Upper lobe of left lung (tissue), 6 donors: ENCODE measurements around the gene MUC5AC. TPM values are rescaled to one million over a fixed set of nuclear protein-coding genes. Genes with fewer than 3 reads are reported as not detected.

Experiments
- ATAC-seq, 2 donors: fragments of 200-7000 bp; cut with Tn5 transposase; one replicate each; pipeline ENCODE4 v1.9.1; 2022; ENCODE audit warnings: mild to moderate bottlenecking in 2 of 2, moderate library complexity in 2 of 2; ENCODE audit not compliant: low FRiP score in 2 of 2
- DNase-seq, 2 donors: peaks; one replicate each; pipeline ENCODE4 v3.0.0-alpha.2; 2019 to 2020
- H3K27ac ChIP-seq, 4 donors: fragments of 200-600 bp; sonication (generic); one replicate each; pipeline ENCODE4 v1.5.1; 2016 to 2019
- H3K27me3 ChIP-seq, 4 donors: fragments of 200-600 bp; sonication (generic); one replicate each; pipeline ENCODE4 v1.5.1; 2017 to 2019
- H3K36me3 ChIP-seq, 4 donors: fragments of 200-600 bp; sonication (generic); one replicate each; pipeline ENCODE4 v1.5.1; 2016 to 2019
- H3K4me1 ChIP-seq, 4 donors: fragments of 200-600 bp; sonication (generic); one replicate each; pipeline ENCODE4 v1.5.1; 2018 to 2019
- H3K4me3 ChIP-seq, 4 donors: fragments of 200-600 bp; sonication (generic); one replicate each; pipeline ENCODE4 v1.5.1; 2017 to 2019; ENCODE audit warnings: mild to moderate bottlenecking in 2 of 4, moderate library complexity in 1 of 4
- H3K9me3 ChIP-seq, 4 donors: fragments of 200-600 bp; sonication (generic); one replicate each; pipeline ENCODE4 v1.5.1; 2018 to 2019
- EP300 ChIP-seq, 4 donors: sonication (generic); formaldehyde crosslinking; IDR thresholded peaks; one replicate each; pipeline ENCODE4 v1.5.1; 2017; ENCODE audit warnings: antibody characterized with exemption in 4 of 4, control low read depth in 2 of 4
- POLR2A ChIP-seq, 4 donors: fragments of 450-650 bp; IDR thresholded peaks; one replicate each; pipeline ENCODE4 v1.5.1; 2016 to 2017; ENCODE audit warnings: antibody characterized with exemption in 4 of 4, mild to moderate bottlenecking in 2 of 4
- POLR2AphosphoS5 ChIP-seq, 2 donors: sonication (generic); formaldehyde crosslinking; IDR thresholded peaks; one replicate each; pipeline ENCODE4 v1.5.1; 2017; ENCODE audit warnings: antibody characterized with exemption in 2 of 2
- WGBS, 2 donors: methylation state at CpG; one replicate each; pipeline ENCODE4 v1.1.5; 2017 to 2018; 5-methylcytosine and 5-hydroxymethylcytosine counted together
- total RNA-seq, 6 donors: library from RNA; depleted of rRNA in 4 of 6; stranded (reverse); fragments of >200 nt in 4 of 6; gene quantifications; one replicate each; pipeline versions ENCODE4 v1.1.0 to v1.2.1, GENCODE V29; 2016 to 2021
- TF ChIP-seq, protein P1 (sequence below), 6 experiments: fragments of 450-650 bp in 4 of 6; fragments of 200-600 bp in 2 of 6; sonication (generic) in 2 of 6; IDR thresholded peaks; one replicate each; pipeline ENCODE4 v1.5.1; 2016 to 2019; ENCODE audit warnings: antibody characterized with exemption in 6 of 6
- donor health status: DM: no; HTN: no; CAD: no; lungs with moderate emphysema.
- donor health status: DM: no; HTN: yes; CAD: no; lungs with severe emphysema.

The MUC5AC gene
- total RNA-seq, 6 donors from 2014 or later = under 0.01 to 7.3 (median 0.78) TPM; not detected in 1

- ATAC-seq (no peak), DNase-seq (peak in 1 of 2 donors; percentile 80)
- Histone ChIP-seq H3K4me1 (peaks cover 5 to 13% (median 7%) of the 10 kb centered on the region in 4 donors), H3K9me3 (no peaks in the 10 kb centered on the region), H3K27ac (peak within 1 kb of the TSS in 1 of 4 donors; percentile 4), H3K36me3 (no peaks in the 10 kb centered on the region), H3K4me3 (peak within 1 kb of the TSS in 1 of 4 donors; percentile 15), H3K27me3 (peaks cover 0 to 18% (median 0%) of the 10 kb centered on the region in 4 donors)
- 53% methylated on average over 28 of the region's 36 CpGs; no CpG with 5 or more reads in 1 of the 2 donors for WGBS, 2 donors
- TF ChIP-seq, protein P1, sequence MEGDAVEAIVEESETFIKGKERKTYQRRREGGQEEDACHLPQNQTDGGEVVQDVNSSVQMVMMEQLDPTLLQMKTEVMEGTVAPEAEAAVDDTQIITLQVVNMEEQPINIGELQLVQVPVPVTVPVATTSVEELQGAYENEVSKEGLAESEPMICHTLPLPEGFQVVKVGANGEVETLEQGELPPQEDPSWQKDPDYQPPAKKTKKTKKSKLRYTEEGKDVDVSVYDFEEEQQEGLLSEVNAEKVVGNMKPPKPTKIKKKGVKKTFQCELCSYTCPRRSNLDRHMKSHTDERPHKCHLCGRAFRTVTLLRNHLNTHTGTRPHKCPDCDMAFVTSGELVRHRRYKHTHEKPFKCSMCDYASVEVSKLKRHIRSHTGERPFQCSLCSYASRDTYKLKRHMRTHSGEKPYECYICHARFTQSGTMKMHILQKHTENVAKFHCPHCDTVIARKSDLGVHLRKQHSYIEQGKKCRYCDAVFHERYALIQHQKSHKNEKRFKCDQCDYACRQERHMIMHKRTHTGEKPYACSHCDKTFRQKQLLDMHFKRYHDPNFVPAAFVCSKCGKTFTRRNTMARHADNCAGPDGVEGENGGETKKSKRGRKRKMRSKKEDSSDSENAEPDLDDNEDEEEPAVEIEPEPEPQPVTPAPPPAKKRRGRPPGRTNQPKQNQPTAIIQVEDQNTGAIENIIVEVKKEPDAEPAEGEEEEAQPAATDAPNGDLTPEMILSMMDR (IDR thresholded peaks at IDR 0.05) = no peak
- no peak for TF ChIP-seq POLR2A (IDR thresholded peaks at IDR 0.05)
- TF ChIP-seq POLR2AphosphoS5 (IDR thresholded peaks at IDR 0.05) = no peak
- no peak for TF ChIP-seq EP300 (IDR thresholded peaks at IDR 0.05)
Measured at GRCh38 chr11:1222491-1223345, 65.0 kb downstream of the MUC5AC start, which contains the start of gene MUC5B. Gene MUC5B (plus strand): TSS chr11:1223066. CDS start chr11:1223124, 58 bp downstream.

DNA sequence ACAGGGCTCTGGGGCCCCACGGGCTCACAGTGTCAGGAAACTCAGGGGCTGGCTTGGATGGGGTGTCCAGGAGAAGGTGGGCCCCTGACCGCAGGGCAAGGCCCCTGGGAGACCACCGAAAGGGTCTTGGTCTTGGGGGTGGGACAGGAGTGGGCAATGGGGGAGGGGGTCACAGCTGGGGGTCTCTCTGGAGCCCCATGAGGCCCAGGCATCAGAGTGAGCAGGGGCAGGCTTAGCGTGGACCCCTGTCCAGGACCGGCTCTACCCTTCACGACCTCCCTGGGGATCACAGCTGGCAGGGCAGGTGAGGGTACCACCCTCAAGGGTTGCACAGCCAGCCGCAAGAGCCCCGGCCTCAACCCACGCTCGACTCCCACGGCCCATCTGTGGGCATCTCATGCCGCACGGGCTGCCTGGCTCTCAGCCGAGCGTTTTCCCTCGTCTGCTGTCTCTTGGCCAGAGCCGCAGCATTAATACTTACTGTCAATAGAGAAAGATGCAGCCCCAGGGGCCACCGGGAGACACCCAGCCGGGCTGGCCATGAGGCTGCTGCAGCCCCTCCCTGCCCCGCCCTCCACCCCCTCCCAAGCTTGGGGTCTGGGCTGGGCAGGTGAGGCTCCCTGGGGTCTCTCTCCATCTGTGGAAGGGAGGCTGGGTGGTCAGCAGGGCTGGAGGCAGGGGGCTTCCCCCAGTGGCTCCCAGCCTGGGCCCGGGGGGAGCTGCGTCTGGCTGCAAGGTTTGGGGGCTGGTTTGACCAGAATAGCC lies 65.8 kb downstream of the MUC5AC start:
- H3K4me3 ChIP-seq = peak overlapping the region in 1 of 4 donors; percentile 15
- H3K27ac ChIP-seq = no peak overlapping the region
- H3K9me3 ChIP-seq = no peaks in the 10 kb centered on the region
- 71% methylated on average over 17 of the region's 22 CpGs; no CpG with 5 or more reads in 1 of the 2 donors for WGBS, 2 donors
- TF ChIP-seq POLR2A (IDR thresholded peaks at IDR 0.05) = no peak
- no peak for TF ChIP-seq EP300 (IDR thresholded peaks at IDR 0.05)
- TF ChIP-seq, protein P1 (IDR thresholded peaks at IDR 0.05) = no peak
- DNase-seq (peak in 1 of 2 donors; percentile 70), ATAC-seq (no peak)
- no peaks in the 10 kb centered on the region for H3K36me3 ChIP-seq
- H3K27me3 ChIP-seq = peaks cover 0 to 18% (median 0%) of the 10 kb centered on the region in 4 donors
- H3K4me1 ChIP-seq = peaks cover 5 to 13% (median 7%) of the 10 kb centered on the region in 4 donors

DNA sequence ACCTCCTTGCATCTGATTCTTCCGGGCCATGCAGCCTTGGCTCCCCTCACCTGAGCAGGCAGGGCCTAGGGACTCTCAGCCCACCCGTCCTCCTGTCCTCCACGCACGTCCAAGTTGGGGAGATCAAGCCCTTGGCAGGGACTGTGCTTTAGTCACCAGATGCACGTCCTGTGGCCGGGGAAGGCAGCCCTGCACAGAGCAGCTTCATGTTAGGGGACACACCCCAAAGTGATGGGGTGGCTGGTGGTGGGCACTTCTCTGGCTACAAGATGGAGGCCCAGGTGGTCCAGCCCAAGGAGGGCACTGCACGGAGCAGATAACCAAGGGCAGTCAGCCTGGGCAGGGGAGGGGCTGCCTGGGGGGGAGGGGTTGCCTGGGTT lies 66.3 kb downstream of the MUC5AC start:
- 32 to 46% methylated on average over 4 to 7 of the region's 7 CpGs for WGBS, 2 donors
- ATAC-seq (no peak), DNase-seq (no peak)
- Histone ChIP-seq H3K27me3 (peaks cover 0 to 18% (median 0%) of the 10 kb centered on the region in 4 donors), H3K4me3 (peak overlapping the region in 1 of 4 donors; percentile 15), H3K36me3 (no peaks in the 10 kb centered on the region), H3K27ac (no peak overlapping the region), H3K4me1 (peaks cover 5 to 13% (median 7%) of the 10 kb centered on the region in 4 donors), H3K9me3 (no peaks in the 10 kb centered on the region)
- no peak for TF ChIP-seq EP300 (IDR thresholded peaks at IDR 0.05)
- no peak for TF ChIP-seq POLR2AphosphoS5 (IDR thresholded peaks at IDR 0.05)
- TF ChIP-seq, protein P1 (IDR thresholded peaks at IDR 0.05) = no peak
- TF ChIP-seq POLR2A (IDR thresholded peaks at IDR 0.05) = no peak

- DNase-seq = peak in 1 of 2 donors; percentile 62
- no peaks in the 10 kb centered on the region for H3K9me3 ChIP-seq
Measured at GRCh38 chr11:1224491-1225385, 67.0 kb downstream of the MUC5AC start.

More at GRCh38 chr11:1224491-1225385, 67.0 kb downstream of the MUC5AC start:
- no peak for ATAC-seq
- Histone ChIP-seq H3K4me1 (peaks cover under 1 to 8% (median 4%) of the 10 kb centered on the region in 4 donors), H3K27ac (no peak overlapping the region), H3K4me3 (no peak overlapping the region), H3K36me3 (no peaks in the 10 kb centered on the region), H3K27me3 (peaks cover 0 to 18% (median 0%) of the 10 kb centered on the region in 4 donors)
- TF ChIP-seq, protein P1 (IDR thresholded peaks at IDR 0.05) = no peak
- no peak for TF ChIP-seq POLR2A (IDR thresholded peaks at IDR 0.05)
- no peak for TF ChIP-seq POLR2AphosphoS5 (IDR thresholded peaks at IDR 0.05)
- no peak for TF ChIP-seq EP300 (IDR thresholded peaks at IDR 0.05)
- 72 to 73% methylated on average over 10 to 23 of the region's 27 CpGs for WGBS, 2 donors
